Hepatocyte (in vitro differentiated cells): ENCODE measurements around the gene DHPS.

Source experiments
- EZH2 ChIP-seq: fragments of 200-600 bp; sonication (generic); IDR thresholded peaks from 2 replicates; pipeline ENCODE4 v1.6.1; 2016; ENCODE audit warnings: antibody characterized with exemption, mild to moderate bottlenecking, borderline replicate concordance
- TF ChIP-seq, protein P1 (sequence below): fragments of 200-600 bp; sonication (generic); IDR thresholded peaks from 2 replicates; pipeline ENCODE4 v1.5.1; 2016; ENCODE audit warnings: antibody characterized with exemption, mild to moderate bottlenecking; ENCODE audit not compliant: poor library complexity

DNA sequence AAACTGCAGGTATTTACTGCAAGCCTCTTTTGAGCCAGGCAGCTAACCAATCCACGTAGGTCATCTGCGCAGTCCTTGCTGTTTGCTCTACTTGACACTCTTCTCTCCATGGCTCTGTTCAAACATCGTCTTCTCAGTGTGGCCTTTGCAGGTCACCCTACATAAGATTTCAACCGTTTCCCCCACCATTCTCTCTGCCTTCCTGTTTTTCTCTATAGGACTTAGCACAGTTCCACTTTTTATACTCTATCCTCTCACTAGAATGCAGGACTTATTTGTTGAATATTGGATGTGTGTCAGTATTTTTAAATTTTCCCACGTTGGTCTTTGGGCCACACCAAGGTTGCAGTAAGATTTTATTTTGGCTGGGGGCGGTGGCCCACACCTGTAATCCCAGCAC is 16.5 kb upstream of the DHPS start:
- TF ChIP-seq, protein P1, sequence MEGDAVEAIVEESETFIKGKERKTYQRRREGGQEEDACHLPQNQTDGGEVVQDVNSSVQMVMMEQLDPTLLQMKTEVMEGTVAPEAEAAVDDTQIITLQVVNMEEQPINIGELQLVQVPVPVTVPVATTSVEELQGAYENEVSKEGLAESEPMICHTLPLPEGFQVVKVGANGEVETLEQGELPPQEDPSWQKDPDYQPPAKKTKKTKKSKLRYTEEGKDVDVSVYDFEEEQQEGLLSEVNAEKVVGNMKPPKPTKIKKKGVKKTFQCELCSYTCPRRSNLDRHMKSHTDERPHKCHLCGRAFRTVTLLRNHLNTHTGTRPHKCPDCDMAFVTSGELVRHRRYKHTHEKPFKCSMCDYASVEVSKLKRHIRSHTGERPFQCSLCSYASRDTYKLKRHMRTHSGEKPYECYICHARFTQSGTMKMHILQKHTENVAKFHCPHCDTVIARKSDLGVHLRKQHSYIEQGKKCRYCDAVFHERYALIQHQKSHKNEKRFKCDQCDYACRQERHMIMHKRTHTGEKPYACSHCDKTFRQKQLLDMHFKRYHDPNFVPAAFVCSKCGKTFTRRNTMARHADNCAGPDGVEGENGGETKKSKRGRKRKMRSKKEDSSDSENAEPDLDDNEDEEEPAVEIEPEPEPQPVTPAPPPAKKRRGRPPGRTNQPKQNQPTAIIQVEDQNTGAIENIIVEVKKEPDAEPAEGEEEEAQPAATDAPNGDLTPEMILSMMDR: no peak
- TF ChIP-seq EZH2: no peak
